Endothelial cell of umbilical vein (primary cell): ENCODE results near the gene ALB. TPM values are rescaled to one million over a fixed set of nuclear protein-coding genes. Genes with fewer than 3 reads are reported as not detected.
"Not testable (repeated sequence)": the region's sequence is repeated elsewhere in the genome, so short reads cannot be mapped to it uniquely, and the experiment has no call there.

Experiments used
- BruUV-seq: library from RNA; stranded (reverse); fragments of 400-500 nt; replicated peaks from 2 replicates; lab custom pipeline; 2021; lab: Mats Ljungman, UMichigan
- CTCF ChIA-PET: fragments of 300-600, 350-600 bp; sonication (Branson Sonifier 250); formaldehyde crosslinking; loops from one replicate; lab custom pipeline; 2021; ENCODE audit warnings: antibody characterized with exemption, inconsistent platforms; lab: Charles Lee
- POLR2A ChIA-PET: fragments of 300-600, 350-600 bp; sonication (Branson Sonifier 250); formaldehyde crosslinking; loops from one replicate; lab custom pipeline; 2021; ENCODE audit warnings: antibody characterized with exemption, inconsistent platforms; lab: Charles Lee
- DNase-seq: peaks from one replicate; pipeline ENCODE4 v3.0.0-alpha.2; 2011; ENCODE audit warnings: low read depth, low spot score
- FAIRE-seq: peaks from 2 replicates; lab custom pipeline; 2011; peaks lifted over from hg19 to GRCh38; lab: Jason Lieb, UNC
- H2AFZ ChIP-seq: 2 replicates; pipeline ENCODE4 v1.6.0; 2012; ENCODE audit warnings: low read depth, low read length, control low read depth, inconsistent platforms
- H3K27ac ChIP-seq: 2 replicates; pipeline ENCODE4 v1.5.1; 2011; ENCODE audit warnings: low read depth, mild to moderate bottlenecking, control low read depth, low read length, moderate library complexity; ENCODE audit not compliant: insufficient read depth
- H3K27me3 ChIP-seq, 2 experiments: 2 replicates each; pipeline versions ENCODE4 v1.6.0 to v1.6.1; 2011; ENCODE audit warnings: low read length in 2 of 2, mixed read lengths in 1 of 2; ENCODE audit not compliant: control insufficient read depth in 2 of 2, insufficient read depth in 2 of 2
- H3K36me3 ChIP-seq, 2 experiments: 2 replicates in 1 of 2; 3 replicates in 1 of 2; pipeline ENCODE4 v1.5.1; 2011; ENCODE audit warnings: low read length in 2 of 2, mild to moderate bottlenecking in 1 of 2, moderate library complexity in 1 of 2; ENCODE audit not compliant: control insufficient read depth in 2 of 2, insufficient read depth in 2 of 2; ENCODE audit errors: extremely low read depth in 1 of 2
- H3K4me1 ChIP-seq: 3 replicates; pipeline ENCODE4 v1.5.1; 2011; ENCODE audit warnings: mild to moderate bottlenecking, low read length; ENCODE audit not compliant: control insufficient read depth, insufficient read depth; ENCODE audit errors: extremely low read depth
- H3K4me2 ChIP-seq: 2 replicates; pipeline ENCODE4 v1.6.1; 2011; ENCODE audit warnings: low read length, control low read depth, mixed read lengths; ENCODE audit not compliant: insufficient read depth
- H3K4me3 ChIP-seq, 3 experiments: fragments of 200-600 bp in 1 of 3; sonication (generic), shearing (Covaris generic) in 1 of 3; replicated peaks in 1 of 3; 2 replicates each; pipeline ENCODE4 v1.5.1; 2011 to 2016; ENCODE audit warnings: control low read depth in 3 of 3, low read length in 3 of 3, mild to moderate bottlenecking in 2 of 3, inconsistent platforms in 1 of 3, low read depth in 1 of 3, moderate library complexity in 1 of 3; ENCODE audit not compliant: insufficient read depth in 1 of 3
- H3K79me2 ChIP-seq: 2 replicates; pipeline ENCODE4 v1.6.0; 2012; ENCODE audit warnings: low read length, inconsistent platforms; ENCODE audit not compliant: control insufficient read depth, insufficient read depth
- H3K9ac ChIP-seq: replicated peaks from 2 replicates; pipeline ENCODE3; 2011; ENCODE audit warnings: low read length, control low read depth; ENCODE audit not compliant: insufficient read depth; ENCODE audit errors: extremely low read depth
- H3K9me1 ChIP-seq: replicated peaks from 3 replicates; pipeline ENCODE4 v1.6.0; 2011; ENCODE audit warnings: mild to moderate bottlenecking, low read length; ENCODE audit not compliant: control insufficient read depth, insufficient read depth; ENCODE audit errors: extremely low read depth
- H3K9me3 ChIP-seq: replicated peaks from 2 replicates; pipeline ENCODE4 v1.5.1; 2012; ENCODE audit warnings: low read length, inconsistent platforms; ENCODE audit not compliant: control insufficient read depth, insufficient read depth
- H4K20me1 ChIP-seq: replicated peaks from 2 replicates; pipeline ENCODE3; 2011; ENCODE audit warnings: mild to moderate bottlenecking, low read length; ENCODE audit not compliant: control insufficient read depth, insufficient read depth; ENCODE audit errors: extremely low read depth
- CTCF ChIP-seq, 2 donors: IDR thresholded peaks; 1 replicate in 1 of 2; 2 replicates in 1 of 2; pipeline ENCODE4 v1.5.1; 2011; ENCODE audit warnings: low read length in 2 of 2, mild to moderate bottlenecking in 2 of 2, moderate library complexity in 2 of 2, control low read depth in 1 of 2, inconsistent platforms in 1 of 2, low read depth in 1 of 2; ENCODE audit not compliant: insufficient read depth in 1 of 2; ENCODE audit errors: extremely low read depth in 1 of 2
- EZH2 ChIP-seq: IDR thresholded peaks from 2 replicates; pipeline ENCODE4 v1.6.1; 2012; ENCODE audit warnings: borderline replicate concordance, low read depth, mild to moderate bottlenecking, moderate library complexity, low read length, inconsistent platforms; ENCODE audit not compliant: severe bottlenecking
- FOS ChIP-seq: IDR thresholded peaks from 2 replicates; pipeline ENCODE4 v1.6.1; 2011; ENCODE audit warnings: mild to moderate bottlenecking, low read length, moderate library complexity, borderline replicate concordance; ENCODE audit not compliant: insufficient read depth
- GATA2 ChIP-seq: IDR thresholded peaks from 2 replicates; pipeline ENCODE4 v1.7.0; 2011; ENCODE audit warnings: low read depth, mild to moderate bottlenecking, moderate library complexity, mixed read lengths, low read length; ENCODE audit not compliant: insufficient read length, insufficient read depth
- JUN ChIP-seq: IDR thresholded peaks from 2 replicates; pipeline ENCODE4 v1.6.1; 2011; ENCODE audit warnings: borderline replicate concordance, low read depth; ENCODE audit not compliant: insufficient read length, insufficient read depth
- MYC ChIP-seq: IDR thresholded peaks from one replicate; pipeline ENCODE4 v1.6.1; 2011; ENCODE audit warnings: mild to moderate bottlenecking, low read depth, low read length
- POLR2A ChIP-seq: IDR thresholded peaks from 2 replicates; pipeline ENCODE4 v1.6.1; 2012; ENCODE audit warnings: low read depth, mild to moderate bottlenecking, control low read depth, low read length
- POLR2AphosphoS5 ChIP-seq: IDR thresholded peaks from 2 replicates; pipeline ENCODE4 v1.6.1; 2012; ENCODE audit warnings: low read depth, mild to moderate bottlenecking, control low read depth, low read length, moderate library complexity; ENCODE audit not compliant: insufficient read depth
- dilution Hi-C: fragments of 300-500 bp; cut with MboI; formaldehyde crosslinking; loops from one replicate; pipeline ENCODE4 v1.15.0; 2019; ENCODE audit warnings: low sequenced_read_pairs; ENCODE audit not compliant: extremely low pct_ligation_motif_present
- intact Hi-C: fragments of 100-400 bp; cut with micrococcal nuclease; formaldehyde crosslinking; loops from one replicate; pipeline ENCODE4 v1.10.0; 2022
- polyA plus RNA-seq, 4 experiments: library from polyadenylated mRNA; depleted of rRNA in 3 of 4; stranded (reverse) in 3 of 4; unstranded in 1 of 4; fragments of >200 nt; gene quantifications; 2 replicates each; pipeline versions ENCODE4 v1.2.1 to v1.2.3, GENCODE V29; 2011 to 2012; ENCODE audit warnings: missing spikeins in 1 of 4
- total RNA-seq: library from RNA; stranded (reverse); gene quantifications from 2 replicates; pipeline ENCODE4 v1.2.3, GENCODE V29; 2021
- TF ChIP-seq, protein P1 (sequence below): IDR thresholded peaks from 2 replicates; pipeline ENCODE4 v1.6.1; 2011; ENCODE audit not compliant: insufficient read depth, insufficient read length

ALB gene
- total and polyA plus RNA-seq, 2 donors (not counting 3 experiments of a cell fraction or from before 2014, with no cell fraction given), result not detected

- DNase-seq (no peak), FAIRE-seq (no peak)
- Histone ChIP-seq H3K9me1 (no peaks in the 10 kb centered on the region), H3K27ac (no peak overlapping the region), H3K36me3 (no peaks in the 10 kb centered on the region), H4K20me1 (no peaks in the 10 kb centered on the region), H3K4me3 (no peak overlapping the region), H3K9me3 (no peaks in the 10 kb centered on the region), H2AFZ (no peak overlapping the region), H3K4me2 (no peak overlapping the region), H3K79me2 (no peaks in the 10 kb centered on the region), H3K4me1 (no peaks in the 10 kb centered on the region), H3K9ac (no peak overlapping the region), H3K27me3 (no peaks in the 10 kb centered on the region)
- intact Hi-C loops, result no loop called here
- dilution Hi-C loops, result no loop called here
- POLR2A ChIA-PET, result no interaction called here
- no TSS peak for BruUV-seq
- TF ChIP-seq GATA2, result no peak
- CTCF ChIA-PET, result no interaction called here
Measured at GRCh38 chr4:73387552-73387951, 16.5 kb upstream of the ALB start.

GRCh38 chr4:73388887-73389286 lies 15.2 kb upstream of the ALB start:
- Histone ChIP-seq H3K36me3 (no peaks in the 10 kb centered on the region), H3K4me1 (no peaks in the 10 kb centered on the region), H3K9ac (no peak overlapping the region), H3K4me2 (no peak overlapping the region), H3K27me3 (no peaks in the 10 kb centered on the region), H3K9me1 (no peaks in the 10 kb centered on the region), H4K20me1 (no peaks in the 10 kb centered on the region), H3K4me3 (no peak overlapping the region), H3K27ac (no peak overlapping the region), H2AFZ (no peak overlapping the region), H3K79me2 (no peaks in the 10 kb centered on the region), H3K9me3 (no peaks in the 10 kb centered on the region)
- TF ChIP-seq POLR2A (no peak), FOS (no peak), POLR2AphosphoS5 (no peak), MYC (no peak), GATA2 (no peak), EZH2 (no peak), JUN (no peak), CTCF (IDR thresholded peaks at IDR 0.05; ENCODE audit: extremely low read depth in 1 of 2, insufficient read depth in 1 of 2, low read depth in 1 of 2, low read length in 2 of 2) (no peak)
- TF ChIP-seq, protein P1, sequence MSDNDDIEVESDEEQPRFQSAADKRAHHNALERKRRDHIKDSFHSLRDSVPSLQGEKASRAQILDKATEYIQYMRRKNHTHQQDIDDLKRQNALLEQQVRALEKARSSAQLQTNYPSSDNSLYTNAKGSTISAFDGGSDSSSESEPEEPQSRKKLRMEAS, result no peak
- no TSS peak for BruUV-seq
- ChIA-PET POLR2A (no interaction called here), CTCF (no interaction called here)
- DNase-seq (no peak), FAIRE-seq (no peak)
- intact Hi-C loops (no loop called here), dilution Hi-C loops (no loop called here)

GRCh38 chr4:73389663-73390062 lies 14.4 kb upstream of the ALB start:
- H2AFZ ChIP-seq, H3K27ac ChIP-seq, CTCF ChIA-PET, FAIRE-seq, H3K27me3 ChIP-seq, H3K9me3 ChIP-seq, intact Hi-C loops, H3K4me3 ChIP-seq, H3K4me1 ChIP-seq, H3K9ac ChIP-seq, H4K20me1 ChIP-seq, H3K36me3 ChIP-seq, H3K9me1 ChIP-seq, DNase-seq, POLR2A ChIA-PET, BruUV-seq, H3K79me2 ChIP-seq, dilution Hi-C loops, H3K4me2 ChIP-seq: not testable (repeated sequence)
